CD4-positive, alpha-beta T cell treated with Interleukin-17A for 1 hour (primary cell): Measurements from ENCODE around the gene PRPF6.

ENCODE experiments used
- DNase-seq: peaks from one replicate; pipeline ENCODE4 v3.0.0-alpha.2; 2020

PRPF6 gene

DNA sequence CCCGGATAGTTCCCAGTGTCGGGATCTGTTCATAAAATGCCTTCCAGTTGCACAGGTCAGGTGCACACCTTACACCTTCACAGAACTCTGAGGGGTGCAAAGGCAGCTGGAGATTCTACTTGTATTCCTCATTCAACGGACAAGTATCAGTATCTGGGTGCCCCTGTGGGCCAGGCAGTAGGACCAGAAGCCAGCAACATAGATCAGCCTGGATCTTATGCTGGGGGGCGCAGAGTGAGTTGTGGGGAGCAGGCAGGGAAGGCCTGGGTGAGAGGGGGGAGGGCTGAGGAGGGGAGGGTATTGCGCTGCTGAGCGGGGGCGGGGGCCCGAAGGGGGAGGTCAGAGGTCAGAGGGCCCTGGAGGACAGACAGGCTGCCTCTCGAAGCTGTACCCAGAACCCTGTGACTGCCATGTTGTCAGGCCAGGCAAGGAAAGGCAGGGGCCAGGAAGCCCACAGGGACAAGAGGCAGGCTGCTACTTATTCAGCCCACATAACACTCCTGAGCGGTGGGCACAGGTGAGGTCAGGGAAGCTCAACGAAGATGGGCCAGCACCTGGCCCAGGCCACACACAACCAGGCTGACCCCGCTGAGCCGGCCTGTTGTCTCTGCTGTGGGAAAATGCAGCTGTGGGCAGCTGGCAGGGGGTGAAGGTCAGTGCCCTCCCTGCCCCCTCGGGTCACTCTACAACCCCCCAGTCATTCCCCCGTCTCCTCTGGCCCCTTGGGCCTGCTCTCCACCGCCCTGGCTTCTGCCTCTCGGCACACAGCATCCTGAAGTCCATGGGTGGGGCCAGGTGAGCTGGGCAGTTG lies 100.1 kb downstream of the PRPF6 start:
- DNase-seq: no peak

DNA sequence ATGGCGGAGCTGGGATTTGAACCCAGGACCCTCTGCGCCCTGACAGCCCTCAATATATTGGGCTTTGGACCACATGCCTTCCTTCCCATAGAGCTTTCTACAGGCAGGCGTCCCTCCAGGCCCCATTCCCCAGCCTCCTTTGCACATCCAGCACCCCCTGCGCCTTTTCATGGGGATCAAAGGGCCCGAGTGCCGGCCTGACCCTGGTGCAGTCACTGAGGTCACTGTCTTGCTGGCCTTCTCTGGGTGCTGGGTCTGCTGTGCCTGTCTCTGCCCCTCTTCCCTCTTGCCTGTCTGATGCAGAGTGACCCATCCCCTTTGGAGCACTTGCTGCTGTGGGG lies 100.7 kb downstream of the PRPF6 start:
- no peak for DNase-seq

DNA sequence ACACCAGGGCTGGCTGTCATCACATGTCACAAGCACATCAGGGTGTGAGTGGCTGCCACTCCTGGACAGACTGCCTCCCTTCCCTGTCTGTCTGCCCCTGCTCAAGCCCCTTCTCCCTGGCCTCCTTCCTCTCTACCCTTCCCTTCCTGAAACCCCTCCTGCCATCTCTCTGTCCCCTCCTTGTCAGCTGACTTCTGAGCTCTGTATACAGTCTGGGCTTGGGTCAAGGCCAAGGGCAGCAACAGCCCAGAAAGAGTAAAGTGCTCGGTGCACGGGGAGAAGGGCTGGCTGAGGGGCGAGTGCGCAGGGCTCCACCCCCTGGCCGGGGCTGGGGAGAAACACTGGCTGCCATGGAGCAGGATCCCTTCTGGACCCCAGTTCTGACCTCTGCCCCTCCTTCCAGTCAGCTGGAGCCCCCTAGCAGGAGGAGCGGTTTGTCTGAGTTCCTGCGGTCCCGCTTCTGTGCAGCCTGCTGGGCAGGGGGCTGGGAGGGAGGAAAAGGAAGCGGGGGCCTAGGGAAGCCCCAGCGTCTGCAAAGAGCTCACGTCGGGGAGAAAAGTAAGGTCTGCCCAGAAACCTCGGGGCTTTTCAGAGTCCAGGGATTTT lies 101.3 kb downstream of the PRPF6 start:
- DNase-seq: no peak
